NCI-H510A (cell line): ENCODE data around the gene TRPC4AP.
"Not testable (repeated sequence)": the region's sequence is repeated elsewhere in the genome, so short reads cannot be mapped to it uniquely, and the experiment has no call there.

Source experiments
- DNase-seq: peaks from one replicate; lab custom pipeline; 2025; lab: John Stamatoyannopoulos, UW

Gene TRPC4AP

GRCh38 chr20:35092524-35093266, at the start of gene TRPC4AP:
TSS of gene TRPC4AP (minus strand) at chr20:35092807. CDS start at chr20:35092781, 26 bp downstream.
- DNase-seq, result peak; percentile 76

GRCh38 chr20:35135867-35136586, 43.4 kb upstream of the TRPC4AP start:
- no peak for DNase-seq

- DNase-seq, result no peak
These were observed 42.3 kb upstream of the TRPC4AP start for GRCh38 chr20:35134880-35135279.

GRCh38 chr20:35134472-35134871, 41.9 kb upstream of the TRPC4AP start:
- no peak for DNase-seq

- no peak for DNase-seq
These were observed 41.1 kb upstream of the TRPC4AP start for GRCh38 chr20:35133735-35134134.

GRCh38 chr20:35133031-35133430, 40.4 kb upstream of the TRPC4AP start:
- no peak for DNase-seq

- DNase-seq, result no peak
These were observed 39.3 kb upstream of the TRPC4AP start for GRCh38 chr20:35131934-35132333.

GRCh38 chr20:35129647-35130069, 37.1 kb upstream of the TRPC4AP start:
- no peak for DNase-seq

- DNase-seq, result no peak
These were observed 33.1 kb upstream of the TRPC4AP start for GRCh38 chr20:35125753-35126152.

- no peak for DNase-seq
These were observed 30.3 kb upstream of the TRPC4AP start for GRCh38 chr20:35122756-35123405.

GRCh38 chr20:35121186-35121585, 28.6 kb upstream of the TRPC4AP start:
- no peak for DNase-seq

GRCh38 chr20:35120012-35120701, 27.6 kb upstream of the TRPC4AP start:
- DNase-seq, result no peak

- DNase-seq, result no peak
These were observed 25.0 kb upstream of the TRPC4AP start for GRCh38 chr20:35117629-35118028.

GRCh38 chr20:35117196-35117595, 24.6 kb upstream of the TRPC4AP start:
- no peak for DNase-seq

- DNase-seq, result no peak
These were observed 23.7 kb upstream of the TRPC4AP start for GRCh38 chr20:35116258-35116657.

- no peak for DNase-seq
These were observed 23.0 kb upstream of the TRPC4AP start for GRCh38 chr20:35115606-35116005.

GRCh38 chr20:35112276-35112675, 19.7 kb upstream of the TRPC4AP start:
- DNase-seq, result not testable (repeated sequence)

GRCh38 chr20:35111141-35111888, 18.7 kb upstream of the TRPC4AP start:
- no peak for DNase-seq

GRCh38 chr20:35108921-35109320, 16.3 kb upstream of the TRPC4AP start:
- DNase-seq, result no peak

- DNase-seq, result no peak
These were observed 14.3 kb upstream of the TRPC4AP start for GRCh38 chr20:35106827-35107380.

GRCh38 chr20:35104685-35105295, 12.2 kb upstream of the TRPC4AP start:
- no peak for DNase-seq
